Panc1 (cell line): ENCODE measurements around the gene NOS1AP.

Experiments
- CTCF ChIP-seq: fragments of 450-650 bp; IDR thresholded peaks from 2 replicates; pipeline ENCODE4 v1.5.1; 2017; ENCODE audit warnings: mild to moderate bottlenecking
- REST ChIP-seq, 2 experiments: IDR thresholded peaks; 2 replicates each; pipeline ENCODE4 v1.6.1; 2011 to 2012; ENCODE audit warnings: low read depth in 2 of 2, control low read depth in 1 of 2, low read length in 1 of 2, mild to moderate bottlenecking in 1 of 2, moderate library complexity in 1 of 2; ENCODE audit not compliant: insufficient read depth in 1 of 2
- TCF7L2 ChIP-seq: IDR thresholded peaks from 2 replicates; pipeline ENCODE4 v1.6.1; 2011; ENCODE audit warnings: mild to moderate bottlenecking, low read depth, low read length, inconsistent platforms

DNA sequence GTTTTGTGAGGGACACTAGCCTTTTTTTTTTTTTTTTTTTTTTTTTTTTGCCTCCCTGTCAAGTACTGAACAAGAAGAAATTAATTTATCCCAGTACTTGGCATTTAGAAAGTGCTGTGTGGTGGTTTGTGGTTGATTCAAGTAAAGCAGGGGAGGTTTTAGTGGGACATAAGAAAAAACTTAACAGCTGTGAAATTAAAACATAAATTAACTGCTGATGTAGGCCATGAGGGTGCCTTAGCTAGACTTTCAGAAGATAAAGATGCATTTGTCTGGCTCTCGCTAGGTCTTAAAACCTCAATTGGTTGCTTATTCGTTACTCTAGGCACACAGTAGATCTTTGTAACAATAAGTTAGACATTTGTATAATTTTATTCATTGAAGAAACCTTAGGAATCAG, 254.9 kb downstream of the NOS1AP start:
- TF ChIP-seq CTCF (no peak), REST (IDR thresholded peaks at IDR 0.05; ENCODE audit: insufficient read depth in 1 of 2, low read depth in 2 of 2, low read length in 1 of 2) (no peak), TCF7L2 (no peak)
